ENCODE results near the gene IRF8. TPM values are rescaled to one million over a fixed set of nuclear protein-coding genes. Genes with fewer than 3 reads are reported as not detected.

IRF8 gene
- total RNA-seq, 1 experiment from 2014 or later, result 5.0 TPM

- Mint-ChIP-seq H3K27me3 (ENCODE audit: unreplicated experiment) (peaks cover 55% of the 10 kb centered on the region), H3K27ac (ENCODE audit: unreplicated experiment) (no peak overlapping the region), H3K36me3 (ENCODE audit: insufficient read depth, unreplicated experiment) (no peaks in the 10 kb centered on the region), H3K4me1 (ENCODE audit: low read depth, unreplicated experiment) (peaks cover 11% of the 10 kb centered on the region), H3K9me3 (ENCODE audit: low read depth, unreplicated experiment) (no peaks in the 10 kb centered on the region), H3K4me3 (ENCODE audit: low read depth, unreplicated experiment) (no peak overlapping the region)
- intact Hi-C loops (cut with micrococcal nuclease; ENCODE audit: unreplicated experiment), result loop anchor here (2.0 kb wide), 1 partner anchor 108 kb away; no protein-coding TSS in a partner anchor
- BruUV-seq (replicated peaks), result no TSS peak
- TF ChIP-seq CTCF (IDR thresholded peaks at IDR 0.05; ENCODE audit: unreplicated experiment), result no peak
- CTCF ChIA-PET, result interaction anchor here (0.6 to 1.7 kb wide), 7 partner anchors 13 to 109 kb away, joined by 3 to 11 read pairs (median 3); partner anchors contain the start of gene IRF8
- no peak for DNase-seq
Observed at GRCh38 chr16:85878407-85878806, 20.6 kb upstream of the IRF8 start.

GRCh38 chr16:85878875-85879274 lies 20.1 kb upstream of the IRF8 start:
- H3K9me3 Mint-ChIP-seq (ENCODE audit: low read depth, unreplicated experiment), result no peaks in the 10 kb centered on the region
- H3K27ac Mint-ChIP-seq (ENCODE audit: unreplicated experiment), result no peak overlapping the region
- no peak overlapping the region for H3K4me3 Mint-ChIP-seq (ENCODE audit: low read depth, unreplicated experiment)
- peak; percentile 31 for TF ChIP-seq CTCF (IDR thresholded peaks at IDR 0.05; ENCODE audit: unreplicated experiment)
- no TSS peak for BruUV-seq (replicated peaks)
- peaks cover 55% of the 10 kb centered on the region for H3K27me3 Mint-ChIP-seq (ENCODE audit: unreplicated experiment)
- DNase-seq, result peak; percentile 74
- intact Hi-C loops (cut with micrococcal nuclease; ENCODE audit: unreplicated experiment), result loop anchor here (2.0 kb wide), 1 partner anchor 108 kb away; no protein-coding TSS in a partner anchor
- no peaks in the 10 kb centered on the region for H3K36me3 Mint-ChIP-seq (ENCODE audit: insufficient read depth, unreplicated experiment)
- CTCF ChIA-PET, result interaction anchor here (0.6 to 1.7 kb wide), 7 partner anchors 12 to 108 kb away, joined by 3 to 11 read pairs (median 3); partner anchors contain the start of gene IRF8
- peaks cover 11% of the 10 kb centered on the region for H3K4me1 Mint-ChIP-seq (ENCODE audit: low read depth, unreplicated experiment)

DNA sequence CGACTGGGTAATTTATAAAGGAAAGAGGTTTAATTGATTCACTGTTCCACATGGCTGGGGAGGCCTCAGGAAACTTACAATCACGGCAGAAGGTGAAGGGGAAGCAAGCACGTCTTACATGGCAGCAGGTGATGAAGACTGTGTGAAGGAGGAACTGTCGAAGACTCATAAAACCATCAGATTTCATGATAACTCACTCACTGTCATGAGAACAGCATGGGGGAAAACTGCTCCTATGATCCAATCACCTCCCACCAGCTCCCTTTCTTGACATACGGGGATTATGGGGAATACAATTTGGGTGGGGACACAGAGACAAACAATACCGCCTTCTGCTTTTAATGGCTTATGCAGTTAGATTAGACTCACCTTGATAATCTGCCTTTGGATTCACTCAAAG lies 19.4 kb upstream of the IRF8 start:
- Mint-ChIP-seq H3K4me1 (ENCODE audit: low read depth, unreplicated experiment) (peaks cover 11% of the 10 kb centered on the region), H3K36me3 (ENCODE audit: insufficient read depth, unreplicated experiment) (no peaks in the 10 kb centered on the region), H3K27me3 (ENCODE audit: unreplicated experiment) (peaks cover 55% of the 10 kb centered on the region), H3K4me3 (ENCODE audit: low read depth, unreplicated experiment) (no peak overlapping the region), H3K27ac (ENCODE audit: unreplicated experiment) (no peak overlapping the region), H3K9me3 (ENCODE audit: low read depth, unreplicated experiment) (no peaks in the 10 kb centered on the region)
- CTCF ChIA-PET, result interaction anchor here (0.9 to 1.7 kb wide), 5 partner anchors 12 to 108 kb away, joined by 3 to 11 read pairs (median 6); no protein-coding TSS in a partner anchor
- no TSS peak for BruUV-seq (replicated peaks)
- no peak for DNase-seq
- TF ChIP-seq CTCF (IDR thresholded peaks at IDR 0.05; ENCODE audit: unreplicated experiment), result no peak
- intact Hi-C loops (cut with micrococcal nuclease; ENCODE audit: unreplicated experiment), result loop anchor here (2.0 kb wide), 1 partner anchor 107 kb away; no protein-coding TSS in a partner anchor

- CTCF ChIA-PET, result interaction anchor here (1.0 kb wide), 1 partner anchor 61 kb away, joined by 3 read pairs; no protein-coding TSS in a partner anchor
- Mint-ChIP-seq H3K4me3 (ENCODE audit: low read depth, unreplicated experiment) (no peak overlapping the region), H3K36me3 (ENCODE audit: insufficient read depth, unreplicated experiment) (no peaks in the 10 kb centered on the region), H3K27ac (ENCODE audit: unreplicated experiment) (no peak overlapping the region), H3K4me1 (ENCODE audit: low read depth, unreplicated experiment) (peaks cover 11% of the 10 kb centered on the region), H3K27me3 (ENCODE audit: unreplicated experiment) (peaks cover 53% of the 10 kb centered on the region), H3K9me3 (ENCODE audit: low read depth, unreplicated experiment) (no peaks in the 10 kb centered on the region)
- BruUV-seq (replicated peaks), result no TSS peak
- DNase-seq, result no peak
- intact Hi-C loops (cut with micrococcal nuclease; ENCODE audit: unreplicated experiment), result loop anchor here (2.0 kb wide), 1 partner anchor 107 kb away; no protein-coding TSS in a partner anchor
- TF ChIP-seq CTCF (IDR thresholded peaks at IDR 0.05; ENCODE audit: unreplicated experiment), result no peak
Observed at GRCh38 chr16:85879975-85880831, 18.8 kb upstream of the IRF8 start.

Measured in Calu3 (cell line).